PC-3 (cell line): ENCODE measurements around the gene PSMB5.

Experiments used
- EZH2 ChIP-seq: fragments of 300-600 bp; sonication (generic); IDR thresholded peaks from one replicate; pipeline ENCODE4 v1.6.1; 2017; ENCODE audit warnings: antibody characterized with exemption, mild to moderate bottlenecking, low read length; ENCODE audit not compliant: unreplicated experiment
- EZH2phosphoT487 ChIP-seq: fragments of 300-600 bp; sonication (generic); IDR thresholded peaks from 2 replicates; pipeline ENCODE4 v1.6.1; 2018; ENCODE audit warnings: mild to moderate bottlenecking, antibody characterized with exemption, low read length, borderline replicate concordance
- TF ChIP-seq, protein P1 (sequence below): fragments of 300-600 bp; sonication (generic); conservative IDR thresholded peaks from 2 replicates; pipeline ENCODE4 v1.5.1; 2017; ENCODE audit warnings: antibody characterized with exemption, low read depth, mild to moderate bottlenecking, low read length

DNA sequence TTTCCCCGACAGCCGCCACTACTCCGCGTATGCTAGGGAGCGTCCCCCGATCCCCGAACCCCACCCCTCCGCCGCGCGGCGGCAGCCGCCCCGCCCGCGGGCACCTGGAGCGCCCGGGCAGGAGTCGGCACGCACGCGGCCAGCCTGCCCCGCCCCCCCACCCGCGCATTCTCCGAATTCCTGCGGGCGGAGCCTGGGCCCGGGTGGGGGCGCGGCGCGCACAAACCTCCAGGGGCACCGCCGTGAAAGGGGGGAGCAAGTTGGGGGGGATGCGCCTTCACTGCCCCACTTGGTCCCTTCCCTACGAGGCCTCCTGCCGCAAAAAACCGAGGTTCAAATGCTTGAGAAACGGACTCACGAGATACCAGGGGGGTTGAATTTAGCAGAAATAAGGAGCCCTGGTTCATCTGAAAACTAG, 54.0 kb downstream of the PSMB5 start:
- TF ChIP-seq, protein P1, sequence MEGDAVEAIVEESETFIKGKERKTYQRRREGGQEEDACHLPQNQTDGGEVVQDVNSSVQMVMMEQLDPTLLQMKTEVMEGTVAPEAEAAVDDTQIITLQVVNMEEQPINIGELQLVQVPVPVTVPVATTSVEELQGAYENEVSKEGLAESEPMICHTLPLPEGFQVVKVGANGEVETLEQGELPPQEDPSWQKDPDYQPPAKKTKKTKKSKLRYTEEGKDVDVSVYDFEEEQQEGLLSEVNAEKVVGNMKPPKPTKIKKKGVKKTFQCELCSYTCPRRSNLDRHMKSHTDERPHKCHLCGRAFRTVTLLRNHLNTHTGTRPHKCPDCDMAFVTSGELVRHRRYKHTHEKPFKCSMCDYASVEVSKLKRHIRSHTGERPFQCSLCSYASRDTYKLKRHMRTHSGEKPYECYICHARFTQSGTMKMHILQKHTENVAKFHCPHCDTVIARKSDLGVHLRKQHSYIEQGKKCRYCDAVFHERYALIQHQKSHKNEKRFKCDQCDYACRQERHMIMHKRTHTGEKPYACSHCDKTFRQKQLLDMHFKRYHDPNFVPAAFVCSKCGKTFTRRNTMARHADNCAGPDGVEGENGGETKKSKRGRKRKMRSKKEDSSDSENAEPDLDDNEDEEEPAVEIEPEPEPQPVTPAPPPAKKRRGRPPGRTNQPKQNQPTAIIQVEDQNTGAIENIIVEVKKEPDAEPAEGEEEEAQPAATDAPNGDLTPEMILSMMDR, result no peak
- TF ChIP-seq EZH2phosphoT487 (no peak), EZH2 (no peak)
